AG09319 (cell line): ENCODE results near the gene ALAD.
"Not testable (repeated sequence)": the region's sequence is repeated elsewhere in the genome, so short reads cannot be mapped to it uniquely, and the experiment has no call there.

Experiments used
- DNase-seq: peaks from one replicate; pipeline ENCODE4 v3.0.0-alpha.2; 2010; ENCODE audit warnings: low read depth; ENCODE audit errors: extremely low read depth
- TF ChIP-seq, protein P1 (sequence below): IDR thresholded peaks from 2 replicates; pipeline ENCODE4 v1.5.1; 2011; ENCODE audit warnings: low read depth, mild to moderate bottlenecking, inconsistent platforms, low read length, moderate library complexity

ALAD gene

DNA sequence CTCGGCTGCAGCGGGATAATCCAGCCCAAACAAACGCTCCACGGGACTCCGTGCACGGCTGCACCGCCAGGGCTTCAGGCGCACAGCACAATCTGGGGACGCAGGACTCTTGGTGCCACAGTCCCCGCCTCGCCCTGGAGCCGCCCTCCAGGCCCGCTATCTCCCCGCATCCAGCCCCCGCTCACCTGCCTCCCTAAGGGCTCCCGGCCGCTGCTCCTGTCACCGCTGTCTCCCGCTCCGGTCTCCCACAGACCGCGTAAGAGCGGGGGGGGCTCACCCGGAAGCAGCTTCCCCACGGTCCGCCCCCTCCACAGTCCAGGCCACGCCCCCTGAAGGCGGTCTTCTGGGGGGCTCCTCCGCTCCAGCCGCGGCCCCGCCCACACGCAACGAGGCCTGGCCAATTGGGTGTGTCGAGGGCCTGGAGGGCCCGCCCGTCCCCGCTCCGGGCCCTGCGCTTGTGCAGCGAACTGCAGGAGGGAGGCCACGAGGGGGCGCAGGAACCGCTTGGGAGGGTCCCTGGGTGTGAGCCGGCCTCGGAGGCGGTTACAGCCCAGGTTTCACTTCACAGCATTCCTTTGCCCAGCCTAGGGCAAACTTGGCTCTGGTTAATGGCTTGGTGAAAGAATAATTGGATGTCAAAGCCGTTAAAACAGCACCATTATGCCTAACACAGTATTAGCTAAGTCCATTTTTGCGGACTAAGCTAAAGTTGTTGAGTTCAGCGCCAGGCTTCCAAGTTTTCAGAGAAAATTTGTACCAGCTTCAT is at the start of gene ALAD:
Gene ALAD (minus strand): TSS at position 258 of the 766 bp plus-strand sequence. CDS start 7,725 bp downstream, outside the sequence.
- peak; percentile 96 for DNase-seq
- TF ChIP-seq, protein P1, sequence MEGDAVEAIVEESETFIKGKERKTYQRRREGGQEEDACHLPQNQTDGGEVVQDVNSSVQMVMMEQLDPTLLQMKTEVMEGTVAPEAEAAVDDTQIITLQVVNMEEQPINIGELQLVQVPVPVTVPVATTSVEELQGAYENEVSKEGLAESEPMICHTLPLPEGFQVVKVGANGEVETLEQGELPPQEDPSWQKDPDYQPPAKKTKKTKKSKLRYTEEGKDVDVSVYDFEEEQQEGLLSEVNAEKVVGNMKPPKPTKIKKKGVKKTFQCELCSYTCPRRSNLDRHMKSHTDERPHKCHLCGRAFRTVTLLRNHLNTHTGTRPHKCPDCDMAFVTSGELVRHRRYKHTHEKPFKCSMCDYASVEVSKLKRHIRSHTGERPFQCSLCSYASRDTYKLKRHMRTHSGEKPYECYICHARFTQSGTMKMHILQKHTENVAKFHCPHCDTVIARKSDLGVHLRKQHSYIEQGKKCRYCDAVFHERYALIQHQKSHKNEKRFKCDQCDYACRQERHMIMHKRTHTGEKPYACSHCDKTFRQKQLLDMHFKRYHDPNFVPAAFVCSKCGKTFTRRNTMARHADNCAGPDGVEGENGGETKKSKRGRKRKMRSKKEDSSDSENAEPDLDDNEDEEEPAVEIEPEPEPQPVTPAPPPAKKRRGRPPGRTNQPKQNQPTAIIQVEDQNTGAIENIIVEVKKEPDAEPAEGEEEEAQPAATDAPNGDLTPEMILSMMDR = peak; percentile 91

DNA sequence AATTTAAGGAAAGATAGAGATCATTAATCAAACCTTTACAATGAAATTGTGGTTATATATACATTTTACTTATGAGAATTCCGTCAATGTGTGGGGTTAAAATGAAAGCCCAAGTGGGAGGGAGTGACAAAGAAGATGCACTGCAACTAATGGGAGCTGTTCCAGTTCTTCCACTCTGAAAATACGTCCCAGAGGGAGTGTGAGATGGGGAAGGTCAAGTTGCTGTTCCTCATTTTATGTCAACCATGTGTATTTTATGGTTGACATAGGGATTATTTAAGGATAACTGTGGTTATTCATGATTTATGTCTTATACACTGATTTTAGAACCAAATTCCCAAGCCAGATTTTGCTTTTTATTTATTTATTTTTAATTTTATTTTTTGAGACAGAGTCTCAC is 48.3 kb upstream of the ALAD start:
- DNase-seq = no peak
- TF ChIP-seq, protein P1 = no peak

DNA sequence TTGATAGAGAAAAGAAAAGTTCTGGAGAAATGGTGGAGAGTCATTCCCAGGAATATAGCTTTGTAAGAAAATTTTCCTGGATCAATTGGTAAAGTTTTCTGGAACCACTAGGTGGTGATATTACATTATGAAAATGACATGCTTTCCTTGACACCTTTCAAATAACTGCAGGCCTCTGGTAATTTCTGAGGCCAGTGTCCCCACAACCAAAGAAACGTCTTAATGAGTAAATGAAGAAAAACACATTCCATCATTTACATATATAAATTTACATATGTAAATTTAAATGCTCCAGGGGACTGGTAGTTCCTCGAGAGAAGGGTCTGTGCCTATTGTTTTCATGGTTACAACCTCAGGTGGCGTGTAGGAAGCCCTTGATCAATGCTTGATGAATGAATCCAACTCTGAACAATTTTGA is 45.2 kb upstream of the ALAD start:
- TF ChIP-seq, protein P1 = peak; percentile 45
- no peak for DNase-seq

- no peak for DNase-seq
- TF ChIP-seq, protein P1 = no peak
Measured at GRCh38 chr9:113444736-113445135, 43.7 kb upstream of the ALAD start.

- not testable (repeated sequence) for DNase-seq
Measured at GRCh38 chr9:113437716-113438115, 36.6 kb upstream of the ALAD start.

- TF ChIP-seq, protein P1 = no peak
- DNase-seq = no peak
Measured at GRCh38 chr9:113436728-113437515, 35.8 kb upstream of the ALAD start.

- TF ChIP-seq, protein P1 = no peak
Measured at GRCh38 chr9:113431191-113431590, 30.1 kb upstream of the ALAD start.

More at GRCh38 chr9:113431191-113431590, 30.1 kb upstream of the ALAD start:
- DNase-seq = no peak
